Stimulated activated naive CD8-positive, alpha-beta T cell treated with anti-CD3 and anti-CD28 coated beads, Interleukin-15, Interleukin-2, amounts not matched to agents 100 U/mL and 50 U/mL, for 24 hours (primary cell): ENCODE data around the gene ZC3HAV1L.
A peak's percentile ranks its signal among the peaks of the same experiment; 100 is the strongest.
"Not testable (repeated sequence)": the region's sequence is repeated elsewhere in the genome, so short reads cannot be mapped to it uniquely, and the experiment has no call there.

Experiments
- ATAC-seq: fragments of 150-1000 bp; cut with Tn5 transposase; one replicate; pipeline ENCODE4 v1.10.0; 2021
- DNase-seq: peaks from one replicate; pipeline ENCODE4 v3.0.0; 2021

The ZC3HAV1L gene

GRCh38 chr7:139054101-139054500 is 18.3 kb upstream of the ZC3HAV1L start:
- no peak for DNase-seq
- ATAC-seq, result peak; percentile 37

GRCh38 chr7:139051655-139052054 is 15.8 kb upstream of the ZC3HAV1L start:
- ATAC-seq, result no peak
- DNase-seq, result no peak

GRCh38 chr7:139049936-139050335 is 14.1 kb upstream of the ZC3HAV1L start:
- ATAC-seq (no peak), DNase-seq (no peak)

- DNase-seq (no peak), ATAC-seq (no peak)
Observed at GRCh38 chr7:139049111-139049510, 13.3 kb upstream of the ZC3HAV1L start.

- ATAC-seq (peak; percentile 84), DNase-seq (no peak)
Observed at GRCh38 chr7:139047970-139048369, 12.1 kb upstream of the ZC3HAV1L start.

GRCh38 chr7:139046143-139046542 is 10.3 kb upstream of the ZC3HAV1L start:
- ATAC-seq (no peak), DNase-seq (no peak)

- ATAC-seq, result no peak
- no peak for DNase-seq
Observed at GRCh38 chr7:139044813-139045794, 9.3 kb upstream of the ZC3HAV1L start.

- DNase-seq (peak; percentile 66), ATAC-seq (peak; percentile 56)
Observed at GRCh38 chr7:139043823-139044812, 8.3 kb upstream of the ZC3HAV1L start.

- ATAC-seq (no peak), DNase-seq (no peak)
Observed at GRCh38 chr7:139041378-139042085, 5.7 kb upstream of the ZC3HAV1L start.

- DNase-seq (no peak), ATAC-seq (no peak)
Observed at GRCh38 chr7:139038691-139039090, 2.8 kb upstream of the ZC3HAV1L start.

- ATAC-seq (no peak), DNase-seq (no peak)
Observed at GRCh38 chr7:139036901-139037300, 1.1 kb upstream of the ZC3HAV1L start.

GRCh38 chr7:139034855-139035585 is 822 bp downstream of the ZC3HAV1L start:
- ATAC-seq, result peak; percentile 31
- DNase-seq, result peak; percentile 53

GRCh38 chr7:139034336-139034735 is 1.5 kb downstream of the ZC3HAV1L start:
- DNase-seq (no peak), ATAC-seq (no peak)

- ATAC-seq, result no peak
- no peak for DNase-seq
Observed at GRCh38 chr7:139033346-139034114, 2.3 kb downstream of the ZC3HAV1L start.

- ATAC-seq, result no peak
- no peak for DNase-seq
Observed at GRCh38 chr7:139032473-139032872, 3.4 kb downstream of the ZC3HAV1L start.

- DNase-seq (no peak), ATAC-seq (no peak)
Observed at GRCh38 chr7:139029353-139029752, 6.5 kb downstream of the ZC3HAV1L start.

- DNase-seq, result no peak
- no peak for ATAC-seq
Observed at GRCh38 chr7:139026551-139026950, 9.3 kb downstream of the ZC3HAV1L start.

GRCh38 chr7:139025861-139026260 is 10.0 kb downstream of the ZC3HAV1L start:
- ATAC-seq, DNase-seq: not testable (repeated sequence)

- DNase-seq (no peak), ATAC-seq (no peak)
Observed at GRCh38 chr7:139023076-139023475, 12.8 kb downstream of the ZC3HAV1L start.

- ATAC-seq, result no peak
- no peak for DNase-seq
Observed at GRCh38 chr7:139022286-139022685, 13.6 kb downstream of the ZC3HAV1L start.
